GM19395 (cell line): ENCODE data around the gene SLC15A4.

Experiments used
- ATAC-seq: cut with Tn5 transposase; IDR thresholded peaks from one replicate; pipeline ENCODE4 v1.9.1; 2021; ENCODE audit warnings: mild to moderate bottlenecking, moderate library complexity; ENCODE audit not compliant: unreplicated experiment

Gene SLC15A4

DNA sequence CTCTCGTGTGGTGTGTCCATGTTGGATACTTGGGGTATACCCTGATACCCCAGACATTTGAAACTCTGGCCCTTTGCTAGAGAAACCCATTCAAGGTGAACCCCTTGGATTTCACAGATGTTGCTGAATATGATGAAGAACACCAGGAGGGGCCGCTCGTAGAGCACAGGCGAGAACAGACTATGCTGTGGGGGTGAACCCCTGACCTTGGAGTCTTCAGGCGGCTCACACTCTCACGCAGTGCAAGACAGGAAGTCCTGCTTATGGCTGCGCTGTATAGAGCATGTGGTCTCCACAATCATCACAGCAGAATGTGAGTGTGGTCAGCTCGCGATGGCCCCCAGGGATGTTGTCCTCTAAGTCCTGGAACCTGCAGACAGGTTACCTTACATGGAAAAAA lies 60.4 kb downstream of the SLC15A4 start:
- ATAC-seq = no peak

DNA sequence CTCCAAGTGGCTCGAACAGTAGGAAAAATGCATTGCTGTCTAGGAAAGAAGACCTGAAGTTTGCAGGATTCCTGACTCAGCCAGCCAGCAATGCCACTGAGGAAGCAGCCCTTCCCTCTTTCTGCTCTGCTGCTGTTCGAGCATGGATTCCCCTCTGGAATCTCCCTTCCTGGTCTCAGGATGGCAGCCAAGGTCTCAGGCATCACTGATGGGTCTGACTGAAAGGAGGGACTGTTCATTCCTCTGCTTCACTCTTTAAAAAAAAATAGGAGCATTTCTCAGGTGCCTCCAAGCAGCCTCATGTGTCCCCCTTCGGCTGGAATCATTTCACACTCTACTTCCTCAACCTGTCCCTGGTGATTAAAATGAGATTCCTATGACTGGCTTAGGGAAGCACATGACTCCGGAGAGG lies 62.4 kb downstream of the SLC15A4 start:
- no peak for ATAC-seq

DNA sequence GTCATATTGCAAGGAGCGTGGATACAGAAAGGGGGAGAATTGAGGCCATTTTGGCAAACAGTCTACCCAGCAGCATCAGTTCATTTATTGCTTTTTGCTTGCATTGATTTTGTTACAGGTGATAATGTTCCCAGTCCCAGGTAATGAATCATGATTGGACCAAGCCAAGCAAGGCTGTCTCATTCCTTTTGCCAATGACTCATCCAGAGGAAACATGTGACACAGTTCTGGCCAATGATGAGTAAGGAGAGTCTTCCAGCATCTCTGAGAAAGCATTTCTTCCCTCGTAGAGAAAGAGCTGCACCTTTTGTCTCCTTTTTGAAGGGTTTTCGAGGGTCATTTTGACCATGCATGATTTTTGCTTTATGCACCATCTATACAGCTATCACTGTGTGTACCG lies 68.2 kb downstream of the SLC15A4 start:
- ATAC-seq = no peak

DNA sequence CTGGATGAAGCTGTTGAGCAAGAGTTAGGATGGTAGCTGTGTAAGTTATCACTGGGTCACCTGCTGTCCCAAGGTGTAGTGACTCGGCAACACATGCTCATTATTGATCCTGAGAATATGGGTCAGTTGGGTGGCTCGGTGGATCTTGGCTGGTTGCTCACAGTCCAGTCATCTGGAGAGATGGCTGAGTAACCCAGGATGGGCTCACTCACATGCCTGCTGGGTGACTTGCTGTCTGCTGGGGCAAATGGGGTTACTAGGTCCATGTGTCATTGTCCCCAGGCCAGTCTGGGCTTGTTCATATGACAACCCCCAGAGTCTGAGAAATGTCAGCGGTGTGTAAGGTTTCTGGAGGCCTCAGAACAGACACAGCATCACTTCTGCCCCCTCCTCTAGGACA lies 69.5 kb downstream of the SLC15A4 start:
- no peak for ATAC-seq

DNA sequence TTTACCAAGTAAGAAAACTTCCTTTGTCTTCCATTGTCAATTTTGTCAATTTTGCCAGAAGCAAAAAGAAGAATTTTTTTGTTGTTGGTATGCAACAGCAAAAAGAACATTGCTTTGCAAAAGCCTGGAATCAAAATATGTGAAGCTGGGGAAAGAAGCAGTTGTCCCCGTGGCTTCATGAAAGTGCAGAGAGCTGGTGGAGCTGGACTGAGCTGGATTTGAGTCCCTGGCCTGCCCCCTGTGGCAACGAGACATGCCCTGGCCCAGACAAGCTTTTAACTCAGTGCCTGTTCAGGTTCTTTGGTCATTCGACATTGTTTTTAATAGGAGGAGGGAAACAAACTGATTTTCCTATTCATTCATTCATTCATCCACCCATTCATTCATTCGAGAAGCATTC lies 70.3 kb downstream of the SLC15A4 start:
- no peak for ATAC-seq

DNA sequence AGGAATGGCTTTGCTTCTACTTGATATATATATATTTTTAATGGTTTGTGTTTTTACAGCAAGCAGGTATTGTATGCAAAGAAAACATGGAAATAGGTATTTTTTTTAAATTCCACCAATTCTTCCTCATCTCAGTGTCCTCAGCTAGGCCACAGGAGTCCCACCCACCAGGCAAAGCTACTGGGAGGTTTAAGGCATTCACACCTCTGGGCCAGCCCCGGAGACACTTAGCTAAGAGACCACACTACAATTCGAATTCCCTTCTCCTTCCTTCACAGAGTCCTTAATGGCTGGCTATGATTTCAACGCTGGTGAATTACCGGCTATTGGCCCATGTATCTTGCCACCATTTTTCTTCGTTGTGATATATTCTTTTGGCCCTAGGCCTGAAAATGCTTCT lies 71.4 kb downstream of the SLC15A4 start:
- ATAC-seq = no peak

DNA sequence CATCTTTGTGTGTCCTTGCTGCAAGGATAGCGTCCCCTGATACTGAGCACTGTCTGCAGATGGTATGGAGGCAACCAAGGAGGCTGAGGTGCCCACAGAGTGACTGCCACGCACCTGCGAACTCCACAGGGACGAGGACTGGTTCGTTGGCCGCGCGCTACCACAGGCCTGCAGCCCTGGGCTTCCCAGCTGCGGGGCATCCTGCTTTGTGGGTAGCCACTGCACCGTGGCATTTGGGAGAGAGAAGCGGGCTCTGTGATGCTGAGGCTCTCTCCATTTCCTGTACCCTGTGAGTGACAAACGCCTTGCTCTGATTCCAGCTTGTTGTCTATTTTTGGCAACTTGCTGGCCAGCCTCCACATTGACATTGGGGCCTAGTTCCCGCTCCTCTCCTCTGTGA lies 76.3 kb downstream of the SLC15A4 start:
- ATAC-seq = no peak

DNA sequence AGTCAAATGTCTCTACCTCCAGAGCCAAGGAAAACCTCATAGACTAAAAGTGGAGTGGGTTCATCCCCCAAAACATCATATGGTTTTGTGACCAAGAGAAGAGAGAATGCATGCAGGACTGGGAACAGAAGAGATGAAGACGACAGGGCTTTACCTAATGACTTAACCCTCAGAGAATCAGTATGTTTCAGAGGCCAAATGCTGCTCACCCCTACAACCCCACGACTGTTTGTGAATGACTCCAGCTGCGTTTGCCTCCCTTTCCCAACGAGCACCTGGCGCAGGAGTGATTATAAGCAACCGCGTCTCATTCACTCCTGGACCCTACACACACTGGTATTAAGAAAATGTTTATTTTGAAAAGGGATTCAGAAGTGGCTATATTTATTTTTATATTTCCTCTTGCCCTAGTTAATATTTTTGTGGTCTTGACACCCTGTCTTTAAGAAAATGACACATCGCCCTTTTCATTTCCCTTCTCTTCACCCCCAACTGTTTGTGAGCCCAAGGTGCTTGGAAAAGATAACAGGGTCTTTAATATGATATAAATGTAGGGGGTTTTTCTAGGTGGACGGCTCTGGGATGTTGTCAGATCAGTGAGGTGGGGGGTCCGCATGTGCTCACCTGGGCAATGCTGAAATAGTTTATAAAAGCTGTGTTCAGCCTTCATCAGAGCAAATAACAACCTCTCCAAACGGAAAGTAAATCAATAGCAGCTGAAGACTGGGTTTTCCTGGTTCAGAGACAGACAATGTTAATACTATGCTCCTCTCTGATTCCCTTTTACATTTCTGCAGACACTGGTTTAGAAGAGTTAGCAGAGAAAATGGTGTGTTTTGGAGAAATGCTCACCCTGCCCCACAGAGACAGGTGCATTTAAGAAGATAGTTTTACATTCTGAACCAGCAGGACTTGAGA lies 77.7 kb downstream of the SLC15A4 start:
- no peak for ATAC-seq

DNA sequence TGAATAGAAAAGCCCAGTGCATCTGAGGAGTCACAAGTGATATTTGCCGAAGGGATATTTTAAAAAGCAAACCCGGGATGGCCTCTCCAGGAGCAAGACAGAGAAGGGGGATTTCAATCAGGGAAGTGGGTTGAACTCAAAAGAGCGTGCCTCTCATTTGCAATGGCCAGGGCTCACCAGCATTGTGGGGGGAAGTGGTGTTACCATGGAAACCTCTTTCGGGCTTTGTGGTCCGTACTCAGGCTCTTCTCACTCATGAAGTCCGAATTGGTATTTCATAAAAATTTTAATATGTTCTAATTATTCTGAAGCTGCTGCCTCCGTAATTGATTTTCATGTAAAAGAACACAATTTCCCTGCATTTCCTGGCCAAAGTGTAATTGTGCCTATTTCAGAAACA lies 79.8 kb downstream of the SLC15A4 start:
- ATAC-seq = no peak
